AG04449 (cell line): Measurements from ENCODE around the gene ENOX2.

ENCODE experiments used
- CTCF ChIA-PET: fragments of 350-600 bp; formaldehyde crosslinking; extraction: SDS; loops from one replicate; lab custom pipeline; 2021; ENCODE audit warnings: antibody characterized with exemption; lab: Yijun Ruan, JAX
- POLR2A ChIA-PET: fragments of 400-600, 350-600 bp; formaldehyde crosslinking; extraction: SDS; loops from one replicate; lab custom pipeline; 2020; ENCODE audit warnings: antibody characterized with exemption, inconsistent platforms; lab: Yijun Ruan, JAX
- DNase-seq: peaks from one replicate; pipeline ENCODE4 v3.0.0-alpha.2; 2010; ENCODE audit warnings: low read depth, low spot score
- H3K4me3 ChIP-seq: 2 replicates; pipeline ENCODE4 v1.5.1; 2011; ENCODE audit warnings: low read depth, mild to moderate bottlenecking, control low read depth, low read length
- TF ChIP-seq, protein P1 (sequence below): IDR thresholded peaks from one replicate; pipeline ENCODE4 v1.5.1; 2011; ENCODE audit warnings: mild to moderate bottlenecking, moderate library complexity, low read length, control low read depth, inconsistent platforms; ENCODE audit not compliant: insufficient read depth; ENCODE audit errors: missing control alignments

Gene ENOX2

DNA sequence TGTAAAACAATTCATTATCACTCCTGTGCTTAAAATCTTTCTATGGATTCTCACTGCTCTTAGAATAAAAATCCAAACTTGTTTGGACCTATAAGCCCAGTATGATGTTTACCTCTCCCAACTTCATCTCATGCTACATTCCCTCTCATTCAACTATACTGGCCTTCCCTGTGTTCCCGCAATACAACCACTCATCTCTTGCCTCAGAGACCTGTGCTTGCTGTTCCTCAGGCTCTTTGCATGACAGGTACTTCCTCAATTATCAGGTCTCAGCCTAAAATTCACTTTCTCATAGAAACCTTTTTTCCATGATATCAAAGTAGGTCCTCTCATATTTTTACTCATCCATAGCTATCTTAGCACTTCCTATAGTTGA, 71.7 kb downstream of the ENOX2 start:
- POLR2A ChIA-PET, result no interaction called here
- TF ChIP-seq, protein P1, sequence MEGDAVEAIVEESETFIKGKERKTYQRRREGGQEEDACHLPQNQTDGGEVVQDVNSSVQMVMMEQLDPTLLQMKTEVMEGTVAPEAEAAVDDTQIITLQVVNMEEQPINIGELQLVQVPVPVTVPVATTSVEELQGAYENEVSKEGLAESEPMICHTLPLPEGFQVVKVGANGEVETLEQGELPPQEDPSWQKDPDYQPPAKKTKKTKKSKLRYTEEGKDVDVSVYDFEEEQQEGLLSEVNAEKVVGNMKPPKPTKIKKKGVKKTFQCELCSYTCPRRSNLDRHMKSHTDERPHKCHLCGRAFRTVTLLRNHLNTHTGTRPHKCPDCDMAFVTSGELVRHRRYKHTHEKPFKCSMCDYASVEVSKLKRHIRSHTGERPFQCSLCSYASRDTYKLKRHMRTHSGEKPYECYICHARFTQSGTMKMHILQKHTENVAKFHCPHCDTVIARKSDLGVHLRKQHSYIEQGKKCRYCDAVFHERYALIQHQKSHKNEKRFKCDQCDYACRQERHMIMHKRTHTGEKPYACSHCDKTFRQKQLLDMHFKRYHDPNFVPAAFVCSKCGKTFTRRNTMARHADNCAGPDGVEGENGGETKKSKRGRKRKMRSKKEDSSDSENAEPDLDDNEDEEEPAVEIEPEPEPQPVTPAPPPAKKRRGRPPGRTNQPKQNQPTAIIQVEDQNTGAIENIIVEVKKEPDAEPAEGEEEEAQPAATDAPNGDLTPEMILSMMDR, result no peak
- CTCF ChIA-PET, result no interaction called here
- no peak for DNase-seq
- H3K4me3 ChIP-seq, result no peak overlapping the region

DNA sequence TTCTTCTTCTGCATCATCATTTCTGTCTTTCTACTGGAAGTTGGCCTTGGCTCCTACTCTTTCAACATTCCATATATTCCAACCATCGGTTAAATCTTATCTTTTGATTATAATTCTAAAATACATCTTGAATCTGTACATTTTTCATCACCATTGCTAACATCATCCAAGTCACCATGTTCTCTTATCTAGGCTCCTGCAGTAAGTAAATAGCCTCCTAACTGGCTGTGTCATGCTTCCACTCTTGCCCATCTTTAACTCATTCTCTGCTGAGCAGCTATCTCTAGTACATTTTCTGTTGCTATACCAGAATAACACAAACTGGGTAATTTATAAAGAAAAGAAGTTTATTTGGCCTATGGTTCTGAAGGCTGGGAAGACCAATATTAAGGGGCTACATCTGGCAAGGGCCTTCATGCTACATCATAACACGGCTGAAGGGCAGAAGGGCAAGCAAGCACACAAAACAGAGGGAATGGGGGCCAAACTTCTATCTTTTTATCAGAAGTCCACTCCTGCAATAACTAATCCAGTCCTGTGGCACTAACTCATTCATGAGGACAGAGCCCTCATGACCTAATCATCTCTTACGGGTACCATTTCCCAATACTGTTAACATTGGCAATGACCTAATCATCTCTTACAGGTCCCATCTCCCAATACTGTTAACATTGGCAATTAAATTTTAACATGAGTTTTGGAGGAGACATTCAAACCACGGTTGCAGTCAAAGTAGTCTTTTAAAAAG, 72.2 kb downstream of the ENOX2 start:
- no peak overlapping the region for H3K4me3 ChIP-seq
- ChIA-PET POLR2A (no interaction called here), CTCF (no interaction called here)
- DNase-seq, result no peak
- TF ChIP-seq, protein P1, result no peak

- TF ChIP-seq, protein P1, result no peak
- DNase-seq, result no peak
- ChIA-PET CTCF (no interaction called here), POLR2A (no interaction called here)
- no peak overlapping the region for H3K4me3 ChIP-seq
These were observed 73.2 kb downstream of the ENOX2 start for GRCh38 chrX:130829526-130830515.

DNA sequence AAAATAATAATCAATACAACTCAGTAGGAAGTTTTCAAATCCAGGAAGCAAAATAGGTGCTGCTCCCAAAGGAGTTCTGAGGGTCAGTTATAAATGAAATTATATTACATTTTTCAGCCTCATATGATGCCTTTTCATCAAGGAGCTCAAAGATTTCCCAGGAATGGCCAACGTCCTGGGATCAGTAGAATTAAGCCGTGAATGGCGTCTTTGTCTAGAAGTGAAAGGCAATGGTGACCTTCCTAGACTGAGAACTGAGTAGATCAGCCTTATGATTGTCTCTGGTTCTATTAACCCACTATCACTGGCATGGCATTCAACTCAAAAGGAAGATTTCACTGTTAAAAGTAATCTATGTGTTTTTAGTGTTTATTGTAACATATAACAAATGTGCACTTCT, 74.4 kb downstream of the ENOX2 start:
- TF ChIP-seq, protein P1, result no peak
- H3K4me3 ChIP-seq, result no peak overlapping the region
- ChIA-PET CTCF (no interaction called here), POLR2A (no interaction called here)
- DNase-seq, result no peak

DNA sequence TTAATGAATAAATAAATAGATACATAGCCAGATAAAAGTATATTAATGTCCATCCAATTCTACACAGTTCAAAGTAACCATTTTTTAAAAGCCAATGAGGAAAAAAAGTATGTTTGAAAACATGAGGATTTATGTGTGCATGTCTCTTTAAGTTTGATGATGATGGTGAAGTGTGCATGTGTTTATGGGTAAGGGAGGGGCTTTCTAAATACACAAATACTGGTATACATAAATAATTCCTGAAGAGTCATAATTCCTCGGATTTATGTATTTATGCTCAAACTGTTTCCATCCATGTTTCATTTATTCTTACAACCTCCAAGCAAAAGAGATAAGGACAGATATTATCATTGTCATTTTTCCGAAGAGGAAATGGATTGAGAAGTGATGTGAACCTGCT, 75.4 kb downstream of the ENOX2 start:
- ChIA-PET POLR2A (no interaction called here), CTCF (no interaction called here)
- DNase-seq, result no peak
- no peak overlapping the region for H3K4me3 ChIP-seq
- TF ChIP-seq, protein P1, result no peak

DNA sequence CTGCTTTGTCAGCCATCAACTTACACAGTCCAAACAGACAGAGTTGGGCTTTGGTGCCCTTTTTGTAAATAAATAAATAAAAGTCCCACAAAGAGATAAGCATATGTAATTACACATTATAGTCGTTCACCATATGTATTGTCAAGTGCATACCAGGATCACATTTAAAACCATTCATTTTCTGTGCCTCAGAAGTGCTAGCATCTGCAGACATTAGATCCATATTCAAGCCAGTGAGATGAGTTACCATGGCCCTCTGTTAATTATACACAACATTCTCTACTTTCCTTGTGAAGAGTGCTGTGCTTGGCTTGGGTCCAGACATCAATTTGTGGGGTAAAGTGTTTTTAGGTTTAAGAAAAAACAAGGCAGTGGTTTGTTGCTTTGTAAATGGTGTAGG, 76.8 kb downstream of the ENOX2 start:
- TF ChIP-seq, protein P1, result no peak
- POLR2A ChIA-PET, result no interaction called here
- CTCF ChIA-PET, result no interaction called here
- H3K4me3 ChIP-seq, result no peak overlapping the region
- no peak for DNase-seq
